GM21723 (cell line): ENCODE results near the gene CDH19.

Experiments
- ATAC-seq: cut with Tn5 transposase; IDR thresholded peaks from one replicate; pipeline ENCODE4 v1.9.1; 2021; ENCODE audit warnings: mild to moderate bottlenecking, moderate library complexity; ENCODE audit not compliant: unreplicated experiment

The CDH19 gene

DNA sequence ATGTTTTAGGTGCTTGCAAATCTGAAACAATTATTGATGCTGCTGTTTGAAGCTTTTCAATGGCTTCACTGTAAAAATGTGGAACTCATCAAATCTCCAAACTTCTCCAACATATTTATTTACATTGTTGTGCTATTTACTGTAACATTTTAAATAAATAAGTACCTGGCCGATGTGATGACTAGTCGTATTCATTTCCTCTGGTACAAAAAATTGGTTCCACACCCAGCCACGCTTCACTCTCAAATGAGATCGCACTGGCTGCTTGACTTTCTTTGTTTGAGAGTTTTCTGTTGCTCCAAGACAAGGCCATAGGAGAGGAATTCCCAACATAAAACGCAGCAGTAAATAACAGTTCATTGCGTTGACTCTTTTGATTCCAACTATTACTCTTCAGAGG is 32.0 kb downstream of the CDH19 start:
- no peak for ATAC-seq

DNA sequence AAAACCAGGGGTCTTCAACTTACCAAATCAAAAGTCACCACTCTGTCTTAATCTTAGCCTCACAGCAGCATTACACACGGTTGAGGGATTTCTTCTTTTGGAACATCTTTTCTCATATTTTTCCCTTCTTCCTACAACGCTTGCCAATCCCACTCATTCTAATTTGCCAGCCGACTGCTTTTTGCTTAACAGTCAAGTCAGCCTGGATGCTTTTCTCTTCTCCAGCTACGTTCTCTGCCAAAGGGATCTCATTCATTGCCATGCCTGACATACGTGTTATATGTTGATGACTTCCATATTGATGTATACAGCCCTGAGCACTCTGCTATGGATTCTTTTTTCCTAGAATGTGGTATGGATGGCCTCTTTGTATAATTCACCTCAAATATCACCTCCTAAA is 37.3 kb downstream of the CDH19 start:
- ATAC-seq, result no peak

DNA sequence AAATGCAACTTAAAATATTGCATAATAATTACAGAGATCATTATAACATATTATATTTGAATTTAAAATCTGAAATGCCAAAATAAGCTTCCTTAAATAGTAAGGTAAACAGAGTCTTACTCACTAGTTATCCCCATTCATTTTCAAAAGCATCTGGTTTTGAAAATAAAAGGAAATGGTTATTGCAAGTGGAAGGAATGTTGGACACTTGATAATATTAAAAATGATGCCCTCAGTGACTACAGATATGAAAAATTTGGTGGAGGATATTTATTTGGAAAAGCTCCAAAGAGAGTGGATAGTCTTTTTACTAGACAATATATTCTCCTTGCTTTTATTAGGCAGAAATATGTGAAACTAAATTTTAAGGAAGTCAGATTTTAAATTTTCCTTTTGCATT is 39.7 kb downstream of the CDH19 start:
- ATAC-seq, result no peak

DNA sequence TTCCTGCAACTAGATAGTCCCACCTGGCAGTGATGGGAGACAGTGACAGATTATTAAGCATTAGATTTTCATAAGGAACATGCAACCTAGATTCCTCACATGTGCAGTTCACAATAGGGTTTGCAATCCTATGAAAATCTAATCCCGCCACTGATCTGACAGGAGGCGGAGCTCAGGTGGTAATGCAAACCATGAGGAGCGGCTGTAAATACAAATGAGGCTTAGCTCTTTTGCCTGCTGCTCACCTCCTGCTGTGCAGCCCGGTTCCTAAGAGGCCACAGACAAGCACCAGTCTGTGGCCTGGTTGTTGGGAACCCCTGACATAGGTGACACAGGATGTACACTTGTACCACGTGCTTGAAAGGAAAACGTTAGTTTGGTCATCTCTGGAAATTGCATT is 41.6 kb downstream of the CDH19 start:
- no peak for ATAC-seq

DNA sequence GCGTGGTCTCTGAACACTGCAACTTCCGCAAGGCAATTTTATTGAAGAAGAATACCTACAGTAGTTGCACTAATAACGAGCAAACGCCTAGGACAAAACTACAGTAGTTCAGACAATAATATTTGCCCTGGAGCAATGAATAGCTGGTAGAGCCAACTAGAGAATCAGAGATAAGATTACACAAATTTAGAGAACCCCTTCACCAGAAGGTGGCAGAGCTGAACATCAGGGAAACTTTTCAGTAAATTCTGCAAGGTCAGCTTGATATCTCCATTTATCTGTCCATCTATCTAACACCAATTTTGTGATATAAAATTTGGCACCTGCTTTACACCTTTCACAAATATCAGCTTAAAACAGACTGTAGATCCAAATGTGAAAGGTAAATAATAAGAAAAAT is 43.8 kb downstream of the CDH19 start:
- no peak for ATAC-seq

DNA sequence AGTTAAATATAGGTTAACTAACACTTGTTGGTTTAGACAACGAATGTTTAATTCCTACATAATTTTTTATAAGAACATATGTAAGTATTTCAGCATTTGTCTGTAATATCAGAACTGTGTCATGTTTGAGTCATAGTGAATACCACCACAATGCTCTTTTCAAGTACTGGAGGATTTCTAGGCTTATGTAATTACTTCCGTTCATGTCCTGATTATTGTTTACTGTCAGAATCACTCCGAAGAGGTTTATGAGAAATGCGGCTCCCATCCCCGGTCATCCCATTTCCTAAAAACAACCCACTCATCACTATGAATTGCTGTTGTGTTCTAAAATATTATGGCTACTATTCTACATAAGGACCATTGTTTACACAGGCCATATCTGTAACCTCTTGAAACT is 45.1 kb downstream of the CDH19 start:
- no peak for ATAC-seq

DNA sequence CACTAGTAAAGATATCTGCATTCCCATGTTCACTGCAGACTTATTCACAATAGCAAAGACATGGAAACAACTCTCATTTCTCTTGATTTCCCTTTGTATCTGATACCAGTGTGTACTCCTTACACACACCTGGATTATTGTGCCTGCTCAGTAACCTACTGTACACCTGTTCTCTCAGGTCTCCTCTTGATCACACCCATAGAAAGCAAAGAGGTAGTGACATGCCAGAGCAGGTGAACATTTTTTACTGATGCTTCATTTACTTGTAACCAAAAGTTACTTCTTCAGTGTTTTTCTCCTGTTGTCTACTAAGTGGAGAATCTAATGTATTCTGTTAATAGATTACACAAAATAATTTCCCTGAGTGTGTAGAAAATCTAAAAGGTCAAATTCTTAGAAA is 46.8 kb downstream of the CDH19 start:
- ATAC-seq, result no peak

DNA sequence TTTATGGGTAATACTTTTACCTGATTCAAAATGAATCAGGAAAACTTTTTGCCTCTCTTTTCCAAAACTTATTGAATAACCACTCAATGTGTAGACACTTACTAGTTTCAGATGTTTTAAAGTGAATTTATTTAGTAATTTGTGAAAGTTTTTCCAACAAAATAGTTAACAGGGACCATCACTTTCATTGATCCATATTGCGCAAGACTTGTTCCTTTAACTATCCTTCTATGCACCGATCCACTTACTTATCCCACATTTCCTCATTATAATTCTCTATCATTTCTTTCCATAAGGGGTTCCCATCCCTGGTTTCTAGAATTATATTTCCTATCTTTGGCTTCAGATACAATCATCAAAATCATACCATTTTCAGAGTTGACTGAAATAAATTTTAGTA is 48.3 kb downstream of the CDH19 start:
- no peak for ATAC-seq

DNA sequence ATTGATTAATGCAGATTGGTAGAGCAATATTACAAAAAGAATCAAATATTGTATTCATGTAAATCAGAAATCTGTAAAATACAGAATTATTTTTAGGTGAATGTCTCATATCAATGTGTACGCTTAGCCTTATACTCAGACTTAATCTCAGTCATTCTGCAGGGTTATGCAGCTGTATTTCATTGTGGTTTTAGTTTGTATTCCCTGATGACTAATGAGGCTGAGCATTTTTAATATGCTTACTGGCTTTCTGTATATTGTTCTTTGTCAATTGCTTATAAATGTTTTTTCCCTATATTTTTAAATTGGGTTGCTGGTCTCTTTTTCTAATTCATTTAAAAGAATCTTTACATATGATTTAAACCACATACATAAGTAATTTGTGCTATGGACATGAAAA is 50.1 kb downstream of the CDH19 start:
- no peak for ATAC-seq

DNA sequence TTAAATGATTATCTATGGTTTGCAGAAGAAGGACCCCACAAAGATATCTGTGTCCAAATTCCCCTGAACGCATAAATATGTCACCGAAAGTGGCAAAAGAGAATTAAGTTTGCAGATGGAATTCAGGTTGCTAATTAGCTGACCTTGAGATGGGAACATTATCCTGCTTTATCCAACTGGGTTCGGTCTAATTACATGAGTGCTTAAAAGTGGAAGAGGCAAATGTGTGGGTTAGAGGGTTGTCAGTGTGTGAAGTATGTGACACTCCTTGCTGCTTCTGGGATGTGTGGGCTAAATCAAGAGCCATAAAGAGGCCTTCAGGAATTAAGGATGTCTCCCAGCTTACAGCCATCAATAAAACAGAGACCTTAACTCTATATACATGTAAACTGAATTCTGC is 53.5 kb downstream of the CDH19 start:
- ATAC-seq, result no peak

DNA sequence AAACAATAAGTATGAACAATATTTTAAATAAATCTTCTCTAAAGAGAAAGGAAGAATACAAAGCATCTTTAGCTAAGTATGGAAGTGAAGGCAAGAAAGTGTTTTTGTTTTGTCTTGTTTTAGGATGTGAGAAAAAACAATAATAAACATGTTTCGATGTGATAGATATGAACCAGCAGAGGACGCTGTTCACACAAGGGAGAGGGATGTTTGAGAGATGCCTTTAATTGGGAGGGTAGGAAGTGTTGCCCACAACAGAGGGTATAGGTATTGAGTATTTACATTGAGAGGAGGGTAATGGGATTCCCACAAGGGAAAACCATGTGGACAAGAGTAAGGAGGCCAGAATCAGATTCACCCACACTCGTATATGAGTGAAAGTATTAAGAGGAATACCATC is 55.1 kb downstream of the CDH19 start:
- ATAC-seq, result no peak

DNA sequence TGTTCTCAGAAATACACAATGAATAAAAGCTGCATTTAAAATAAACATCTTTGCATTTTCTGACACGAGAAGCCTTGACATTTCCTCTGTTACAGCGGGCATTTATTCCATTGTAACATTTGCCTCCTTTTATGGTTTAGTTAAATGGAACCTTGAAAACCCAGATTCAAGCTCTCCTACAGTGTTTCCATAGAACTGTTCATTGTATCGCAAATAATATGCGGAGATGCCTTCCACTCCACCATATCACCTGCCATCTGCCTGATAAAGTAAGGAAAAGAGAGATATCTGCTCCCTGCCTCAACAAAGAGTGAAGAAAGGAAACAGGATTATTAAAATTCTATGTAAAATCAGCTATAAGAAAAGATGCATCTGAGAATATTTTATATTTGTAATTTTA is 69.8 kb downstream of the CDH19 start:
- ATAC-seq, result no peak

DNA sequence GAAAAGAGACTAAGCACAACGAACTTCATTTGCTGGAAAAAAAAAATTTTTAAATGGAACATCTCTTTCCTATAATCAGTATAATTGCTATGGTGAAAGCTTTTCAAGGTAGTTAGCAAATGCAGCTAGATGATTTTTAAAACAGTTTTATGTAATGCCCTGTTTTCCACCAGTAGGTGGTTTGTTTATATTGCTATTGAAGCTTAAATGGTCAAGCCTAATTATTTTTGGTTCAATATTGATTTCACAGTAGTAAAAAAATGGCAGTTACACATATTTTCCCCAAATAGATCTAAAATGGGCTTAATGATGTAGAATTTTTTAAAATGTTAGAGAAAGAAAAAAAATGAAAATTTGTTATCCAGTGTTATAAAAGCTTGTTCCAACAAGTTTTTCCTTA is 70.2 kb downstream of the CDH19 start:
- ATAC-seq, result no peak

DNA sequence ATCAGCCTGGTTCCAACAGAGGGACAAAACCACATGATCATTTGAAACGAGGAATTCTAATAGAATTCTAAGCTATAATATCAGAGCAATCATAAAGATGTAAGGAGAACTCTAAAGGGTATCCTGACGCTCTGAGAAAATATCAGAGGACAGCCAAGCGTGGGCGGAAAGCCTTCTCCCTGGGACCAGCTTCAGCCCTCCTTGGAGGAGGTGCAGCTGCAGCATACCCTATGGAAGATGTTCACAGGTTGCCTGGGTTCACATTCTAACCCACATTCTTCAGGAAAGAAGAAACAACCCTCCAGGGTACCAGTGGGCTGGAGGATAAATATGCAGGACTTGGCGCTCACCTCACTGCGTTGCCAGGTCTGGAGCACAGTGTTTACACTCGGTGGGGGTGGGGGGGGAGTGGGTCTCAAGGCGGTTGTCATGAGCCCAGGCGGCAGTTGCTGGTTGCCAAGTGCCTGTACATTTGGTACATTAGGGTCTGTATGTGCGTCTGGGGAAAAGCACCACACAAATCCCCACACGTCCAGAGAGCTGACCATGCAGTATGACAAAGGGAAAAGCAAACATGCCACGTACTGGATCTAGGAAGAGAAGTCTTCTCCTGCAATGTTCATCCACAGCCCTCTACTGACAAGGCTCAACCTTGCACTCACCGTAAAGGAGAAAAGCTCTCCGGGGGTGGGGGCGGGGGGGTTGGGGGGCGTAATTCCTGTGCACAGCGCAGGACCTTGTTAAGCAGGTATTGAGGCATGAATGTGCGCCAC is 80.5 kb downstream of the CDH19 start:
- no peak for ATAC-seq

DNA sequence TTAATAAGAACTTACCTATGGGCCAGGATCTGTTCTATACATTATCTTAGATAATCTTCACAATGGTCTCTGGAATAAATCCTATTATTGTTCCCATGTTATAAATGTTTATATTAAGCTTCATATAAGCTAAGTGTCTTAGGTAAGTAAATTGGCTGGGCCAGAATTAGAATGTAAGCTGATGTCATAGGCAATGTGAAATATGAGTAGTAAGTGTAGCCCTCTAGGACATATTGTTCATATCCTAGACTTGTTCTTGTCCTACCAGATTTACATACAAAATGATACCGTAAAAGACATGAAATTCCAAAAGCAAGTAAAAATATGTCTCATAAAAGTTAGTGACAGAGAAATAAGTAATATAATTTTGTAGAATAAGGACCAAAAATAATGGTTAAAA is 89.9 kb downstream of the CDH19 start:
- no peak for ATAC-seq

DNA sequence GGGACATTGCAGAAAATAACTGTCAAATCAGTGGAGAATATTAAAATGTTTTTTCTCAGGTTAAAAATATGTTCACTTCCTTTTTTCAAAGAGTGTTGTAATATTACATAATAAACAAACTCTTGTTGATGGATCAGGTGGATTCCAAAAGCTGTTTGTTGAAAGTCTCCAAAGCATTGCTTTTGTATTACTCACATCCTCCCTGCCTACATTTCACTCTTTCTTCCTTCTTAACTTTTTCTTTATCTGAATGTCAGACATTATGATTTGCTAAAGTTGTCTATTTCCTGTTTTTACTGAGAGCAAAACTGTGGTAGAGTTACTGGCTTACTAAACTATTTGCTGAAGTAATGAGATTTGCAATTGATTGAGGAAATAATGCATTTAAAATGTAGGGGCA is 92.1 kb downstream of the CDH19 start:
- no peak for ATAC-seq

DNA sequence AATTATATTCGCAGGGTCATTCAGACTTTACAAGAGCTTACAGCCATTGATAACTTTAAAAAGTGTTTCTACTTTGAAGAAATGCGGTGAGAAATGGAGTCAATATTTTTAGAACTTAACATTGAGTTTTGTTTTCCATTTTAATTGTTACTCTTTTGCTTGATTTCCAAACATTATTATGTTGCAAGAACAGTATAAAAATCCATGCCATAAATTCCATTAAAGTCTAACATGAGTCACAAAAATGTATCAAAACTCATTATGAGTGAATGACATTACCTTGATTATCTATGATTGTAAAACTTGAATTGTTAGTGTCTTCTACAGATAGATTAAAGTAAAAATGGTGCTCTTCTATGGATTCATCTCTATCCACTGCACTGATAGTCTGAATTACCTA is 92.6 kb downstream of the CDH19 start:
- ATAC-seq, result no peak

DNA sequence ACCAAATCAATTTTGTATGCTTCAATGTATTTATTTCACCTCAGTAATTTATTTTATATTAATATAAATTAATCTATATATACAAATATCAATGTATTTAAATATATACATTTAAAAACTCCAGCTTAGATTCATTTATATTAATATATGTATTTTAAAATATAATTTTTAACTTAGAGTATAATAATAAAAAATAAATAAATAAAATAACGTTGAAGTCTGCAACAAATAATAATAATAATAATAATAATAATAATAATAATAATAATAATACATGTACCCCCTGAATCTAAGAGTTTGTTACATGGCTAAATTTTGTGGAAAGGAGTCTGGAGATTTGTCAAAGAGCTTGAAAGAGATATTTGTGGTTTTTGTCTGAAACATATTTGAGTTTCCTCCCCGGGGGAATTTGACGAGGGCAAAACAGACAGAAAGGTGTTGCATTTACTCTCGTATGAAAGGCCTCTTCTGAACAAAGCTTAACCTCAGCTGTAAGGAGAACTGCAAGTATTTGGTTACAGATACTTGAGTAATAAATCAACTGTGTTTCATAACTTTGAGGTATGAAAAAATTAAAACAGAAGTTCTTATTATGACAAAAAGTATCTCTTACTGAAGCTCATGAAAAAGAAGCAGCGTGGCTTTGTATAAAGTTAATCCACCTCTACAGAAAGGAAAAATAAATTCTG is 93.4 kb downstream of the CDH19 start:
- no peak for ATAC-seq

DNA sequence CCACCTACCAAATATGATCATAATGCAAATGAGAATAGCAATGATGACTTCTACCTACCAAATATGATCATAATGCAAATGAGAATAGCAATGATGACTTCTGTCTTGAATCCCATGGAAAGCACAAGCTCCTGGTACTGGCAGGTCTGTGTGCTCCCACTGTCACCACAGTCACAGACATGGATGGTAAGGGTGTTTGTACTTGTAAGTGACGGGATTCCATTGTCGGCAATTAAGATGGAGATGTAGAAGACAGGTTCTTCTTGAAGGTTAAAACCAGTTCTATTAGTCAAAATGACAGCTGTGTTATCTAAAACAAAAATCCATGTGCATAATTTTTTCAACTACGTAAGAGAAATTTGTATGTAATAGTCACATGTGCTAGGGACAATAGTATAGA is 95.0 kb downstream of the CDH19 start:
- ATAC-seq, result no peak

DNA sequence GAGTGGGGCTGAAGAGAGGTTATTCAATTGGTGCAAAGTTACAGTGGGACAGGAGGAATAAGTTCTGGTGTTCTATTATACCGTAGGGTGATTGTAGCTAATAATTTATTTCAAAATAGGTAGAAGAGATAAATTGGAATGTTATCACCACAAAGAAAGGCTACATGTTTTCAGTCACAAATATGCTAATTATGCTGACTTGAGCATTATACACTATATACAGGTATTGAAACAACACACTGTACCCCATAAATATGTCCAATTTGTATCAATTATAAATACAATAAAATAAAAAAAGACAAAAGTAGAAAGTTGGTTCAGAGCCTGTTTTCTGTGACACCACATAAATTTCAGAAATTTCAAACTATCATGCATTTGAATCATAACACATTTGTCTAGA is 97.7 kb downstream of the CDH19 start:
- ATAC-seq, result no peak

DNA sequence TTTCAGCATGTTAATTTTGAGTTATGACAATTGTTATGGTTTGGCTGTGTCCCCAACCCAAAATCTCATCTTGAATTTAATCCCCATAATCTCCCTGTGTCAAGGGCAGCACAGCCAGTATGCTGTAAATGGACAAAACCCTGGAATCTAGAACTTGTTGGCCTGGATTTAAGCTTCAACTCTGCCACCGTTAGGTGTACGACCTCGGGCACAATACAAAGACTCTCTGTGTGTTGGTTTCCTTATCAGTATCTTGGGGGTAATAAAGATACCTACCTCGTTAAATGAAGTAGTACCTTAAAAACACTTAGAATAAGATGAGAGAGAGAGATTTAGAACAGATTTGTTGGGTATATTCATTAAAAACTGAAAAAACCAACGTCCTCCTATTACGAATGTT is 106.5 kb downstream of the CDH19 start:
- no peak for ATAC-seq

DNA sequence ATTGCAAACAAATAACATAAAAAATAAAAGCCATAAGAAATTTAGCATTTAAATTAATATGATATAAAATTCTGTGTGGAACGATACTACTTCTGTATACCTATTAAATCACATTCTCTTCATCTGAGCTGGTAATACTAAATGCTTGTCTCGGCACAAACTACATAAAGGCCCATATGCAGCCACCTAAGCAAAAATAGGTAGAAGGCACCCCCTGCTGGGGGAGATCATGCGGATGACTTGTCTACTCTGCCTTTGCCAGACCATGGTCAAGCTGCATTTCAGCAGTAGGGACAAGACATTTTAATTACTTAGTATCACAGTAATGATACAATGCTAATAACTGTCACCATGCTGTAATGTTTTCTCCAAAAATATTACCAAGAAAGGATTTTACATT is 108.0 kb downstream of the CDH19 start:
- ATAC-seq, result no peak

DNA sequence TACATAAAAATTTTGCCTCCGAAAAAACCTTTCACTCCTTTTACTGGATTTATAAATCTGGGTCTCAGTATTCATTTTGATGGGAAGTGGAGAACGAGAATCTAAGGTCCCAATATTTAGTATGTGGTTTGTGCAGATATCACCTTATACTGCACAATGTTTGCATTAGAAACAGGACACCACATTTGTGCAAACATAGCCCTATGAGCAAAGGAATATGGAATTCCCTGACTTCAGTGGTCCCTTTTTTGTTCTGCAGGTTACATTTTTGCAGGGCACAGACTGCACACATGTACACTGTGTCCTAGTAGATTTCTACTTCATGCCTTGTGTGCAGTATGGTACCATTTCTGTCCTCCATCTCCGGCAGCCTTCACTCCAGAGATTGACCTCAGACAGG is 130.0 kb downstream of the CDH19 start:
- no peak for ATAC-seq
